SW480 (cell line): Measurements from ENCODE around the gene HSF2BP.
"Not testable (repeated sequence)": the region's sequence is repeated elsewhere in the genome, so short reads cannot be mapped to it uniquely, and the experiment has no call there.

Source experiments
- DNase-seq: peaks from one replicate; pipeline ENCODE4 v3.0.0-alpha.2; 2016; ENCODE audit warnings: low spot score

The HSF2BP gene

DNA sequence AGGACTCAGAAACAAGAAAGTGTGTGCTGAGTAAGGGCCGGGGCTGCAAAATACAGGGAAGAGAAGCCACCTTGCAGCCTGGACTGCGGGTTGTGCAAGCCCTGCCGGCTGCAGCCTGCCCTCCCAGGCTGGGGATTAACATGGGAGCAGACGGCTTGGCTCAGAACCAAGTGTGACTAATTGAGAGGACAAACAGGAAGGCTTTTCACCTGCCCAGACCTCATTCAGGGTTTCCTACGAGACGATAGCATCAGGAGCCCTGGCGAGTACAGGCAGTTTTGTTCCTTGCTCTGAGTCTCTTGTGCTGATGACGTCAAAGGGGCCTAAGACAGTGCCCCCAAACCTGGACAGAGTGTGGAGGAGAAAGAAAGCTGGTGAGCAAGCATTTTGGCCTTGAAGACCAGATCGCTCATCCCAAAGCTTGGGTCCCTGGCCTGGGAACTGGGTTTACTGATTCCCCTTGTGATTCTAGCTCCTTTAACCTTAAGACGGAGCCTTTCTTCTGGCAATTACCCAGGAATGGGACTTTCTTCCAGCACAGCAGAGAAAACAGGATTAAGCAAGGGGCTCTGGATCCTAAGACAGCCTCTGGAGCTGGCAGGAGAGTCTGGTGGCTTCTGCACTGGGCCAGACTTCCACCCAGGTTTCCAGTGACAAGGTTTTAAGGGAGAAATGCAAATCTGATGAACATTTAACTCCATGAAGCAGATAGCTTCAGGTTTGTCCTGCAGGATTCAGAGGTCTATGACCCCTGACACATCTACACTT lies 142.2 kb downstream of the HSF2BP start:
- not testable (repeated sequence) for DNase-seq

DNA sequence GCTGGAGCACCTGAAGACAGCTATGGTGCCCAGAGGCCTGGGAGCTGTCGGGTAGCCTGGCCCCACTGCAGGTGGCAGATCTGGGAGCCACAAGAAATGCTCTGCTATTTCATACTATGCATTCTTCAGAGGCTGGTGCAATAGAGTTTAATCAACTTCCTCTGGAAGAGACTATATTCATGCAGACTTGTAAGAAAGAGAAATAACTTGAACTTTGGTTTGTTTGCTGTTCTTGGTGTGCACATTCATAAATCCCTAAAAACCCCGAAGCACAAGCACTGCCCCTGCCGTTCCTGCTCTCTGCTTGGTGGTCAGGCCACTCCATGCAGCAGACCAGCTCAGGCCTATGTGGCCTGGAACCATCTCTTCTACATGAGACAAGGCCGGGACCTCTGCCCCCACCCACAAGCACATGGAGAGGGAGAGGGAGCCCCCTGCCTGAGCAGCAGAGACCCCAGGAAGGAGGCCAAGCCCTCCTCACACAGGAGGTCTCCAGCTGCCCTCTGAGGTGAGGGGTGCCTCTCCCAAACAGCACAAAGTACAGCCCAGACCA lies 142.9 kb downstream of the HSF2BP start:
- not testable (repeated sequence) for DNase-seq

DNA sequence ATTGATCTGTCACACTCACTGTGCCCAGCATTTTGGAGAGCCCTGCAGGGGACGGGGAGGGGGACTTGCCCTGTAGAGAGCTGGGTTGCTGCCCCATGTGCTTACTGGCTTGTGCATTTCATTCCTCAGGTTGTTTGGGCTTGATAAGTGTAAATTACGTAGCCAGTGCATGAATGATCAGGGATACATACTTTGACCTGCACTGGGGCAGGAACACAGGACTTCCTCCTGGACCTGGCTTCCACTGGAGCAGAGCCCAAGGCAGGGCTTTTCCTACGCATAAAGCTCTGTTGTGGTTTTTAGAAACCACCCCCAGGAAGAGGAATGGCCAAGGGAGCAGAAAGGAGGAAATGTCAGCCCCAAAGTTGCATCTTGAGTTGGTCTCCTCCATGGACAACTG lies 144.5 kb downstream of the HSF2BP start:
- not testable (repeated sequence) for DNase-seq

DNA sequence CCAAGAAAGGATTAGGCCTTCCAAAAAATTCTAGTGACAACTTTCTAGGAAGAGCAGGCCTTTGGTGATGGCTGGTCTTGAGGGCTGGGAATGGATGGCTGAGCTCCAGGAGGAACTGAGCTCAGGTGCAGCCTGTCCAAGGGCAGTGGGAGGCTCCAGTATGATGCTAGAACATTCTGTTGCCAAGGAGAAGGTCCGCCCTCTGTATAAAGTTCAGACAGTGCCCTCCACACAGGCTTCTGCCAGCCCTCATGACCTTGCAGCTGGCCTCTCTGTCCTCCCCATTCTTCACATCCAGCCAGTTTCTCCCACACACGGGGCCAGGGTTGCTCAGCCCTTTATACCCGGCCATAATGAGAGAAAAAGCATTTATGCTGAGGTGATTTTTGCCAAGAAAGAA lies 146.3 kb downstream of the HSF2BP start:
- DNase-seq: not testable (repeated sequence)

GRCh38 chr21:43511209-43511608 lies 148.1 kb downstream of the HSF2BP start:
- DNase-seq: not testable (repeated sequence)

- not testable (repeated sequence) for DNase-seq
Observed at GRCh38 chr21:43510669-43511068, 148.6 kb downstream of the HSF2BP start.

DNA sequence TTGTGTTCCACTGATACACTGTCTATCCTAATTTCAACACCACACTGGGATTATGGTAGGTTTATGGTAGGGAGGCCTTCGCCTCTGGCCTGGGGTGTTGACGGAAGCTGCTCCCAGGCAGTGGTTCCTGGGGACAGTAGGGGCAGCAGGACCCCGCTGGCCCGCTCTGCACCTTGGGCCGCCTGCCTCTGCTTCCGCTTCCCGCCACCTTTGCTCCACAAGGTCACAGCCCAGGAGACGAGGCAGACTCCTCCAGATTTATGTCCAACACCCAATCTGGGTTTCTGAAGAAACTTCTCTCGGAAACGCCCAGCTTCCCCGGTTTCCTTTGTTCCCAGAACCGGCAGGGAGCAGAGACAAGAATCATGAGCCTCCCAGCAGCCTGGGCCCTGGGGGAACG lies 155.4 kb downstream of the HSF2BP start:
- DNase-seq: not testable (repeated sequence)

- not testable (repeated sequence) for DNase-seq
Observed at GRCh38 chr21:43503075-43503750, 156.1 kb downstream of the HSF2BP start.

- not testable (repeated sequence) for DNase-seq
Observed at GRCh38 chr21:43502407-43503071, 156.7 kb downstream of the HSF2BP start.

DNA sequence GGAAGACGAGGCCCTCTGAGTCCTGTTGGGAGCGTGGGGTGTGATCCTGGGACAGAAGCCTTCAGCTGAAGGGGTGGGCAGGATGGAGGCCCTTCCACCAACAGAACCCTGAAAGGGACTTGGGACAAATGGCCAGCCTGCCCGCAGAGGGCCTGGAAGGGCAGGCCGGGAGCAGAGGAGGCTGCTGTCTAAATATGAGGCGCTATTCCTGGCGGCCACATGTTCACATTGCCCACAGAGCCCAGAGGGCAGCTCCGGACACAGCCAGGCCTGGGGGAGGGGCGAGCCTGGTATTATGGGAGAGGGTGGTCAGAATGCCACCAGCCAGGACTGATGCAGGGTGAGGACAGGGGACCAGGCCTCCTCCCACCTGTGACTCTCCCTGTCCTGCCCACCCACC lies 160.4 kb downstream of the HSF2BP start:
- not testable (repeated sequence) for DNase-seq

GRCh38 chr21:43498065-43498464 lies 161.2 kb downstream of the HSF2BP start:
- DNase-seq: not testable (repeated sequence)

DNA sequence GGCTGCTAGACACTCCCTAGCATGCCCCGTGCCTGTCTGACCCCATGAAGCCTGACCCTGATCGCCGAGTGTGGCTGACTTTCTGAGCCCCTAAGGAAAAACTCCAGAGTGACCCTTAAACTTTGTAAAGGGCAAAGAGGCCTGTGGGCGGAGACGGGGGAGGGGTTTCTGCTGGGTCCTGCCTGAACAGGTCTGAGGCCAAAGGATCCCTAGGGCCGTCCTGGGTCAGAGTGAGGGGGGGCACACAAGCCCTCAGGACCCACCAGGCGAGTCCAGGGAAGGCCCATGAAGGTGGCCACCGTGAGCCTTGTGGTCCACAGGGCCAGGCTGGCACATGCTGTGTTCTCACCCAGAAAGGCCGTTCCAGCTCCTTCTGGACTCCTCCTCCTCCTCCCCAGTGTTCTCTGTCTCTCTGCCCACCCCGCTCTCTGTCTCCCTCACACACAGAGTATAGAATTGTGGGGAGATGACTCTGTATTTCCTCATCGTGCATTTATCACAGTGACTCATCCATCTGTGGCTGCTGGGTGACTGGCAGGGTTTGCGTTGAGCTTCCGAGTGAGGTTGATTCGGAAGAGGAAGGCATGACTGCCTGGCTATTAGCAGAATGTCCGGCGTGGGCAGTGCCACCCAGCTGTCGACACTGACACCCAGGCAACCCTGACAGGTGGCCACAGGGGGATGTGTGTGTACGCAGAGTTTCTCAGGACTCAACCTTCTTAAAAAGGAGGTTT lies 164.8 kb downstream of the HSF2BP start:
- DNase-seq: not testable (repeated sequence)

DNA sequence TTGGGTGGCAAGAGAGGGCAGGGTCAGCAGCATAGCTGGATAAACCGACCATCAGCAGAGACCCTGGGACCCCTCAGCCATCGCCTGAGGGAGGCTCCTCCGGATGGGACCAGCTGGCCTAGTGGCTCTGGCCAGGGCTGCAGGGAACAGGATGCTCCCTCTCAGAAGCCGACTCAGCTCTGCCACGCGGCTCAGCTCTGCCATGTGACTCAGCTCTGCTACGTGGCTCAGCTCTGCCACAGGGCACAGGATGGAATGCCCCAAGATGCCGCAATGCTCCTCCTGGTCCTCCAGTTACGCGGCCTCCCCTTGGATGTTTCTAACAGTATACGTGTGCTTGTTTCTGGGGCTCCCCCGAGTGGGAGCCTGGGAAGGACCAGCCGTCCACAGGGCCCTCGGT lies 165.8 kb downstream of the HSF2BP start:
- not testable (repeated sequence) for DNase-seq

GRCh38 chr21:43488235-43488634 lies 171.1 kb downstream of the HSF2BP start:
- DNase-seq: not testable (repeated sequence)

DNA sequence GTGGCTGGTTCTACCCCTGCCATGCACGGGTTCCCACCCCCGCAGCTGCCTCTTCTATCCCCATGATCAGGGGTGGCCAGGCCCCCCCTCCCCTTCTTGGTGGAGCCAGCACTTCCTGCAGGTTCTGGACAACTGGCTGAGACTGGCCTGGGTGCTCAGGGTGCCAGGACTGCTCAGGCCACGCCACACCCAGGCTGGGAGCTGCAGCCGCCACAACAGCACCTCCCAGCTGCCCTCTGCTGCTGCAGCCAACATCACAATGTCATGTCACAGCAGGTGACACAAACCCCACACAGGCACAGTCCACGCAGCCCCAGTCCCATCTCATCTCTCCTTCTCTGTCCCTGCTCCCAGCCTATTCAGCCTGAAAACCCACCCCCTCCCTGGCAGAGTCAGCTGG lies 173.2 kb downstream of the HSF2BP start:
- DNase-seq: not testable (repeated sequence)

- DNase-seq: not testable (repeated sequence)
Observed at GRCh38 chr21:43485016-43485415, 174.3 kb downstream of the HSF2BP start.

DNA sequence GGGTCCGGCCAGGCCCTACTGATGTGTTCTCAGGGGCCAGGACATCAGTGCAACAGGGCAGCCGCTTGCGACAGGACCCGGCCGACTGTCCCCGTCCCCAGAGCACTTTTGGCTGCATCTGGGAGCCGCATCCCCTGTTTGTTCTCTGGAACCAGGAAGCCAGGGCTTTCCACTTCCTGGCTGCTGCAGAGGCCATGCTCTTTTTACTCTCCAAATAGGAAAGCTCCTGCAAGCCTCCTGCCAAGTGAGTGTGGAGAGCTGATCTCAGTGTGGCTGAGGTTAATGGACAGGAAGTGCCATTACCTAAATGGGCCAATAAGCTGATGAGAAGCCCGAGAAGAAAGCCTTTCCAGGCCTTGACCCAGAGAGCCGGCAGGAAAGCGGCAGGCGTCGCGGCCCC lies 180.1 kb downstream of the HSF2BP start:
- DNase-seq: not testable (repeated sequence)
